Esophagus muscularis mucosa (tissue), 4 donors: ENCODE measurements around the gene GMPR2. TPM values are rescaled to one million over a fixed set of nuclear protein-coding genes. Genes with fewer than 3 reads are reported as not detected.
"Not testable (repeated sequence)": the region's sequence is repeated elsewhere in the genome, so short reads cannot be mapped to it uniquely, and the experiment has no call there.

Source experiments
- DNase-seq: peaks from one replicate; pipeline ENCODE4 v3.0.0-alpha.2; 2017; ENCODE audit errors: extremely low spot score
- H3K27ac ChIP-seq, 4 donors: fragments of 200-600 bp; sonication (generic); replicated peaks in 1 of 4; 1 replicate in 3 of 4; 2 replicates in 1 of 4; pipeline ENCODE4 v1.5.1; 2016 to 2019; ENCODE audit warnings: mild to moderate bottlenecking in 1 of 4
- H3K27me3 ChIP-seq, 4 donors: fragments of 200-600 bp; sonication (generic); one replicate each; pipeline versions ENCODE4 v1.5.1 to v1.6.0; 2016 to 2019
- H3K36me3 ChIP-seq, 4 donors: fragments of 200-600 bp; sonication (generic); one replicate each; pipeline ENCODE4 v1.5.1; 2016 to 2019
- H3K4me1 ChIP-seq, 4 donors: fragments of 200-600 bp; sonication (generic); one replicate each; pipeline ENCODE4 v1.5.1; 2016 to 2019
- H3K4me3 ChIP-seq, 4 donors: fragments of 200-600 bp; sonication (generic); 1 replicate in 2 of 4; 2 replicates in 2 of 4; pipeline ENCODE4 v1.5.1; 2016 to 2019; ENCODE audit warnings: mild to moderate bottlenecking in 4 of 4, moderate library complexity in 1 of 4
- H3K9me3 ChIP-seq, 4 donors: fragments of 200-600 bp; sonication (generic); 1 replicate in 3 of 4; 2 replicates in 1 of 4; pipeline ENCODE4 v1.5.1; 2016 to 2019
- CTCF ChIP-seq, 3 experiments: fragments of 200-600 bp in 2 of 3; fragments of 450-650 bp in 1 of 3; sonication (generic) in 2 of 3; IDR thresholded peaks; one replicate each; pipeline ENCODE4 v1.5.1; 2017 to 2019; ENCODE audit warnings: antibody characterized with exemption in 3 of 3, mild to moderate bottlenecking in 2 of 3, moderate library complexity in 1 of 3
- EP300 ChIP-seq: sonication (generic); formaldehyde crosslinking; IDR thresholded peaks from one replicate; pipeline ENCODE4 v1.6.1; 2017; ENCODE audit warnings: antibody characterized with exemption
- POLR2A ChIP-seq: fragments of 450-650 bp; IDR thresholded peaks from one replicate; pipeline ENCODE4 v1.6.1; 2017; ENCODE audit warnings: antibody characterized with exemption, moderate library complexity, mild to moderate bottlenecking, low read depth
- POLR2AphosphoS5 ChIP-seq, 2 donors: sonication (generic); formaldehyde crosslinking; IDR thresholded peaks; one replicate each; pipeline ENCODE4 v1.6.1; 2017; ENCODE audit warnings: antibody characterized with exemption in 2 of 2
- WGBS: methylation state at CpG from one replicate; pipeline ENCODE4 v1.1.5; 2018; 5-methylcytosine and 5-hydroxymethylcytosine counted together
- intact Hi-C: fragments of 100-400 bp; cut with DNase I; formaldehyde crosslinking; loops from one replicate; pipeline ENCODE4 v1.15.1; 2023
- total RNA-seq, 4 donors: library from RNA; depleted of rRNA; stranded (reverse); fragments of >200 nt; gene quantifications; one replicate each; pipeline versions ENCODE4 v1.1.0 to v1.2.1, GENCODE V29; 2016

Gene GMPR2
- total RNA-seq, 4 donors from 2014 or later = 43.1 to 53.4 (median 50.5) TPM

GRCh38 chr14:24213866-24214662, 18.7 kb upstream of the GMPR2 start:
- H3K27ac ChIP-seq = peak overlapping the region; percentile 92 to 99 (median 96)
- peaks cover 11 to 45% (median 36%) of the 10 kb centered on the region in 4 donors for H3K36me3 ChIP-seq
- intact Hi-C loops = loop anchor here (2.0 kb wide), 1 partner anchor 19 kb away; the partner anchor contains the start of gene TM9SF1
- H3K27me3 ChIP-seq = peaks cover 0 to 6% (median 0%) of the 10 kb centered on the region in 4 donors
- peak overlapping the region; percentile 75 to 97 (median 81) for H3K4me3 ChIP-seq
- peaks cover 26 to 56% (median 43%) of the 10 kb centered on the region in 4 donors for H3K4me1 ChIP-seq
- no peaks in the 10 kb centered on the region for H3K9me3 ChIP-seq
- TF ChIP-seq POLR2A (no peak), EP300 (no peak), CTCF (IDR thresholded peaks at IDR 0.05) (no peak), POLR2AphosphoS5 (IDR thresholded peaks at IDR 0.05) (no peak)
- WGBS = 92% methylated on average over 7 of the region's 7 CpGs
- no peak for DNase-seq

- WGBS = under 1% methylated on average over 15 of the region's 40 CpGs
Measured at GRCh38 chr14:24215495-24216344, 17.0 kb upstream of the GMPR2 start, which contains the start of gene MDP1. TSS of gene MDP1 (minus strand) at chr14:24216066. CDS start at chr14:24215955, 111 bp downstream.

GRCh38 chr14:24216345-24216699, 16.4 kb upstream of the GMPR2 start:
- H3K27ac ChIP-seq = peak overlapping the region; percentile 92 to 99 (median 96)
- no peaks in the 10 kb centered on the region for H3K9me3 ChIP-seq
- TF ChIP-seq POLR2A (no peak), CTCF (IDR thresholded peaks at IDR 0.05) (no peak), POLR2AphosphoS5 (IDR thresholded peaks at IDR 0.05) (no peak), EP300 (no peak)
- DNase-seq = no peak
- peaks cover 0 to 22% (median 14%) of the 10 kb centered on the region in 4 donors for H3K36me3 ChIP-seq
- 78% methylated on average over 2 of the region's 2 CpGs for WGBS
- intact Hi-C loops = no loop called here
- H3K4me1 ChIP-seq = peaks cover 26 to 42% (median 40%) of the 10 kb centered on the region in 4 donors
- H3K4me3 ChIP-seq = peak overlapping the region; percentile 63 to 78 (median 73)
- H3K27me3 ChIP-seq = peaks cover 0 to 6% (median 0%) of the 10 kb centered on the region in 4 donors

More at GRCh38 chr14:24215495-24216344, 17.0 kb upstream of the GMPR2 start, which contains the start of gene MDP1:
- peak; percentile 96 for DNase-seq
- Histone ChIP-seq H3K9me3 (no peaks in the 10 kb centered on the region), H3K27me3 (peaks cover 0 to 6% (median 0%) of the 10 kb centered on the region in 4 donors), H3K36me3 (peaks cover 0 to 28% (median 20%) of the 10 kb centered on the region in 4 donors), H3K4me3 (peak within 1 kb of the TSS; percentile 63 to 78 (median 73)), H3K4me1 (peaks cover 26 to 48% (median 43%) of the 10 kb centered on the region in 4 donors), H3K27ac (peak within 1 kb of the TSS; percentile 92 to 99 (median 96))
- TF ChIP-seq POLR2A (peak; percentile 50), POLR2AphosphoS5 (IDR thresholded peaks at IDR 0.05) (peak; percentile 95 to 97), EP300 (no peak), CTCF (IDR thresholded peaks at IDR 0.05) (peak; percentile 49 to 60 (median 53))
- intact Hi-C loops = no loop called here

DNA sequence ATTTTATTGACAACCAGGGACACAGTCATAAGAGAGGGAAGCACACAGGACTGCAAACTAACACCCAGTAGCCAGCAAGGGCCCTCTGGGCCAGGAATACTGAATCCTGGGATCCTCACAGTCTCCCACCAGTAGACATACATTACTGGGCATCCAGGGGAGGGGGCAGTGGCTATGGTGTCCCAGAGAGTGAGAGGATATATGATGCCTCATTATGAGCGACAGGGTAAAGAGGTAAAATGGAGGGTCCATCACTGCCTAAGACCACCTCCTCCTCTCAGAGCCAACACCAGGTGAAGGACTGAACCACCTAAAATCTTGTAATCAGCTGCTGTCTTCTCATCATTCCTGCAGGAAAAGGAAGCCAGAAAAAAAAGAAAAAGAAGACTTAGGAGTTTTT, 15.9 kb upstream of the GMPR2 start:
- H3K4me1 ChIP-seq = peaks cover 26 to 36% (median 35%) of the 10 kb centered on the region in 4 donors
- 84% methylated on average over 1 of the region's 1 CpG for WGBS
- H3K27ac ChIP-seq = peak overlapping the region in 2 of 4 donors; percentile 97 to 99
- intact Hi-C loops, H3K4me3 ChIP-seq, H3K27me3 ChIP-seq, H3K9me3 ChIP-seq, DNase-seq: not testable (repeated sequence)
- peaks cover 0 to 20% (median 11%) of the 10 kb centered on the region in 4 donors for H3K36me3 ChIP-seq
